ENCODE results near the gene HEBP2.
A peak's percentile ranks its signal among the peaks of the same experiment; 100 is the strongest.
"Not testable (repeated sequence)": the region's sequence is repeated elsewhere in the genome, so short reads cannot be mapped to it uniquely, and the experiment has no call there.

HEBP2 gene

DNA sequence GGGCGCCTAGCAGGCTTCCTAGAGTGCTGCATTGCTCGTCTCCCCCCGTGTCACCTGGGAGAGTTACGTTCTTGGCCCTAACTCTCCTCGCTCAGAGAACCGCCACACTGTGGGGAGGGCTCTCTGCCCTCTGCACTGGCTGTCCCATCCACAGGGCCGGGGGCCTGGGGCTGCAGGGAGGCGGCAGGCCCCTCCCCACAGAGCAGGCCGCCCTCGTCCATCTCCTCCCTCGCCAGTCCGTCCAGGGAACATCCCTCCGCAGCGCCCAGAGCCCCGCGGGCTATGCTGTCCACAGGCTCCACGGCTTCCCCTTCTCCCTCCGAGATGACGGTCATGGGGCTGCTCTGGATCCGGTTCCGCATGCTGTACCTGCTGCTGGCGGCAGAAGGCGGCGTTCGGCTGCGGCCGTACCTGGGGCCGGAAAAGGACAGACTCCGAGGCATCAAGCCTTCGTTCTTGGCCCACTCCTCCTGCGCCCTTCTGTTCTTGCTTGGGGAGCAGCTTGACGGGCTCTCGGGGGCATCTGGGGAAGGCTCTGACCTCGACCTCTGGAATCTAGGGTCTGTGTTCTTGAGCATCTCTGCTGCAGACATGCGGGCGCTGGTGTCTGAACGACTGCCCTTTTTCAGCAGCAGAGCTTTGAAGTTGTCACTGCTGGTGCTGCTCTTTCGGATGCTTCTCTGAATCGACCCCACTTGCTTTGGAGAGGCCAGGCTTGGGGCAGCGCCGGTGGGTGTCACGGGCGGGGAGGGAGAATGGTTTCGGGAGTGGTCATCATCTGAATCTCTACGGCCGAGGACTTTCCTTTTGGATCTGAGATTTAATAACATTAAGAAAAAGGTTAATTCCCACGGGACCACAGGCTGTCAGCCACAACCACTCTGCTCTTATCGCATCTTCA is 20.2 kb downstream of the HEBP2 start:
- DNase-seq (ENCODE audit: low spot score), result no peak

DNA sequence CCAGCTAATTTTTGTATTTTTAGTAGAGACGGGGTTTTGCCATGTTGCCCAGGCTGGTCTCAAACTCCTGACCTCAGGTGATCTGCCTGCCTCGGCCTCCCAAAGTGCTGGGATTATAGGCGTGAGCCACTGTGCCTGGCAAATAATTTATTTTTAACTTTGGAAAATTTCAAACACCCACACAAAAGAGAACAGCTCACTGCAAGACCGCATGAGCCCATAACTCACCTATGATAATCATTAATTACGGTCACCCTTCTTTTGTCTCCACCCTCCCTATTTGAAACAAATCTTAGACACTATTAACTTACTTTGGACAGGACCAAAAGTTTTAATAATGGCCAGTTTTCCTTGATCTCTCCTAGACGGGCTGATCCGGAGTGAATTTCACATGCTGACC is 21.2 kb downstream of the HEBP2 start:
- DNase-seq (ENCODE audit: low spot score), result not testable (repeated sequence)

DNA sequence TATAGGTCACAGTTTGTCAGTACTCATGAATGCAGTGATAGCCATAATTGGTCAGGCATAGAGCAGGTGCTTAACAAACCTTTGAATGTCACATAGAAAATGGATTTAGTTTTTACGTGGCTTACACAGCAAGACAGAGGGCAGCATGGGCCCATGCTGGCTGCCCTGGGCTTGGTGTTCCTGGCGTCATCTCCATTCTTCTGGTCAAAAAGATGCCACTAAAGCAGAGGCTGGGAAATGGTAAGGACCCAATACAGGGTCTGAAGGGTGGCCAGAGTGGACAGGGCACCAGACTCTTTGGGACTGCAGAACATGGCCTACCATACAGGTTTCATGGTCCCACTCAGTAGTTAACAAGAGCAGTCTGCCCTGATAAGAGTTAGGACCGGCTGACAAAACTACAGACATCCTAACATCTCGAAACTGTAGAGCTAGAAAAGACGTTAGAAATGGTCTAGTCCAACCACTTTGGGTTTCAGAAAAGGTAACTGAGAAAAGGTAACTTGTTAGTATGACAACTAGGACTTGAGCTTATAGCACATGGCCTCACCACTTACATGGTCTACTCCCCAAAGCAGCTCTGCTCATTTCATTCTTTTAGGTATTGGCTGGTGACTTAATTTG is 22.6 kb downstream of the HEBP2 start:
- no peak for DNase-seq (ENCODE audit: low spot score)

DNA sequence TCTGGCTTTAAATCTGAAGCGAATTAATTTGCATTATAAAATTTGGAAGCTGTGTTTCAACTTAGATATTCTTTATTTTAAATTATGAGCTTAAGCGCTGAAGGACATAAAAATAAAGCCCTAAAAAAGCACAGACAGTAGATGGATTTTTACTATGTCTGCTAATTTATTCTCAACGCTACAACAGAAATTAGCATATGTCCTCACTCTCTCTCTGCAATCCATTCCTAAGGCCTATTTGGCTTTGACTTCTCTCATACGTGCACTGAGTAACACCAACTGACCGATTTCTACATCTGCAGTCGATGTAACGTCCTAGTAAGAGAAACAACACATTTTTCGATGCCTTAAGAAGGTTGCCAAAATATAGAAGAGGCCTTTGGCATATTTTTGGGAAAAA is 23.7 kb downstream of the HEBP2 start:
- no peak for DNase-seq (ENCODE audit: low spot score)

DNA sequence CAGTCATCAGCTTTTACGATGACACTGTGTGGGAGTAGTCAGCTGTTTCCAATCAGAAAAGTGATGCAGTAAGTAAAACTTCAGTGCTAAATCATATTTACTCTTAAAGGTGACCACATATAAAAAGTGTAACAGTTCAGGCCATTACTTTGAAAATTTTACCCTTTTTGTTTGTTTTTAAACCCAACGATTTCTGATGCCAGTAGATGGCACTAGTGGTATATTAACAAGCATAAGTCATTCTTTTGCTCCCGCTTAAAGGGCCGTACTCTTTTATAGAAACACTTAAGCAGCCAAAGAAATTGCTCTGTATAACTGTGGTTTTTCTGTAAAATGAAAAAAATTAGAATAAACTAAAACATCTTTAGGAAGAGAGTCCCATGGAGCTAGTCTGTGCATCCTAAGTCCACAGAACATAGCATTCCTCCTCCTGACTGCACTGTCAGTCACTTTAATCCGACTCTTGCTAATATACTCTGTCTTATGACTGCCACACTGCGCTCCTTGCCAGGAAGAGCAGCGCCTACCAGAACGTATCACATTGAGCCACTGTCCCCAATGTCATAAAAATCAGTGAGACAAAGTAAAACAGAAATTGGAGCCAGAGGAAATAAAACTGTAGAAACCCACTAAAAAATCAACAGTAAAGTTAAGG is 25.0 kb downstream of the HEBP2 start:
- peak; percentile 66 for DNase-seq (ENCODE audit: low spot score)

DNA sequence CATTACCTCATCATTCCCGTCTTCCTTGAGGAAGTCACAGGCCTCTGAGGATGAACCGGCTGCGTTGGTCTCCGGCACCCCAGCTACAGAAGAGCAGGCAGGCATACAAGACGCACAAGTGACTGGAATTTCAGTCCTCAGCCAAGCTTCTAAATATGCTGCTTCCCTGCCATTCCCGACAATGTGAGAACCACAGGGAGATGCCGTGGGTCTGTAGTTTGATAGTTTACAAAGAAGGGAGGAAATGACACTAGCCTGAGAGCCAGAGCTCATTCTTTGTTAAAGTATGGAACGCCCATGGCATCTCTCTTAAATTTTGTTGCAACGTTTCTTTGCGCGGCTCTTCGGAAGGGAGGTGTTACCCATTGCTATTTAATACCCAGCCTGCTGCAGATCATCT is 25.7 kb downstream of the HEBP2 start:
- DNase-seq (ENCODE audit: low spot score), result no peak

DNA sequence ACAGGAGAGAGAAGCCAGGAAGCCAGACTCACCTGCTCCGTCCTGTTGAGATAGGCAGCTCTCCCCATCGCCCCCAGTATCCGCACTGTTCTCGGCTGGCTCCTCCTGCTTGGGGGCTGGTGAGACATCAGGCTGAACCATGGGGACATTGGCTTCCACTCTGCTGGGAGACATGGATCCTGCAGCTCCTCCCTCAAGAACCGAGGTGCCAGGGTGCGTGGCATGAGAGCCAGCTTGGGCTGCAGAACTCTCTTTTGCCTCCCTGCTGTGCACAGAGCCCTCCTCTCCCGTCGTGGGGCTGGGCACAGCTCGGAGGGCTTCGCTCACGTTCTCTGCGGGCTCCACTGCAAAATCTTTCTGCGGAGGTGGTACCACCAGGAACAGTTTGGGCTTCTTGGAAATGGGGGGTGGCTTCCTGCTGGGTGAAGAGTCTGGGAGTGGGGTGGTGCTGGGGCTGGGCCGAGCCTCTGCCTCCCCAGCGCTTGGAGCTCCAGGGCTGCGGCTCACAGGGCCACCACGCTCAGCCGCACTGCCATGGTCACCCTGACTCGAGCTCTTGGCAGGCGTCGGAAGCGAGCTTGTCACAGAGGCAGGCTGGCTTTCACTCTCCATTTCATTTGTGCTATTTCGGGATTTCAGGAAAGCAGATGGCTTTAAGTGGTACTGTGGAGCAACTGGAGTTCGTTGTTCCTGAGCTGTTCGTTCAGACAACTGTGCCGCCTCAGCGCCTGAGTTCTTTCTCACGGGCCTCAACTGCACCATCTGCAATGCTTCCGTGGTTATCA is 26.5 kb downstream of the HEBP2 start:
- DNase-seq (ENCODE audit: low spot score), result no peak

DNA sequence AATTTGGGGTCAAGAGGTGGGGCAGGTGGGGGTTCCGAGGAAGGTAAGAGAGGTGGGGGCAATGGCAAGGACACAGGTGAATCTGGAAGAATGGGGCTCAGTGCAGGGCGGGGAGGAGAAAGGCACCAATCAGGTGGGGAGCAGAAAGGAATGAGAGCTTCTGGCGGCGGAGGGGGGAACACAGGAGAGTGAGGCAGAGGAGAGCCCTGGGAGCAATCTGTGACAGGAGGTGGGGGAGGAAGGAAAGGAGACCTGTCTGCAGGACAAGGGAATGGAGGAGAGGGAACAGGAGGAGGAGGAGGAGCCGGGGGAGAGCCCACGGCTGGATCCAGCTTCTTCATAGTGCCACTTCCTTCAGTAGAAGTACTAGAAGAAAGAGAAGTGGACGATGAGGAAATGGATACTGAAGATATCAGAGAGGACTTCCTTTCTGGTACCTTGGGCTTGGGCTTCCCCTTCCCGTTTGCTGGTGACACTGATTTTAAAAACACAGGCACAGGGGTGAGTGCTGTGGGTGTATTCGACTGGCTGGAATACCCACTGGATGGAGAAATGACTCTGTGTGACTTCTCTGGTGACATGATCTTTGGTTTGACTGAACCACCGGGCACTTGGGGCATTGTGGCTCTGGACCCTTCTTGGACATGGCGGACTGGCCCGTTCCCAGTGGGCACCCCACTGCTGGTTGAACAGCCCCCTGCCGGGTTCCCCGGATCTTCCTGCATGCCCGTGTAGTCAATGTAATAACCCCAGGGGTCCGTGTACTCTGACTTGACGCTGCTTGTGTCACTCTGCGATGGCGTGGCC is 27.4 kb downstream of the HEBP2 start:
- DNase-seq (ENCODE audit: low spot score), result no peak

DNA sequence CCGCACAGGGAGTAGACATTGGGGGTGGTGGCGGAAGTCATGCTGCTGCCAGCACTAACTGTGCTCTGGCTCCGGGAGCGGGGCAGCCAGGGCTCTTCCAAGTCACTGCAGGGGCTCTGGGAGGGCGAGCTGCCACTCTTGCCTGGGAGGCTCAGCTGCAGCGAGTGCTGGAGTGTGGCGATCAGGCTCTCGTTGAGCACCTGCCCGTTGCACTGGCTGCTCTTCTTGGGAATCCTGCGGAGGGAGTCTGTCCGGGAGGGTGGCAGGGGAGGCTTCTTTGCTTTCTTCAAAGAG is 28.0 kb downstream of the HEBP2 start:
- no peak for DNase-seq (ENCODE audit: low spot score)

DNA sequence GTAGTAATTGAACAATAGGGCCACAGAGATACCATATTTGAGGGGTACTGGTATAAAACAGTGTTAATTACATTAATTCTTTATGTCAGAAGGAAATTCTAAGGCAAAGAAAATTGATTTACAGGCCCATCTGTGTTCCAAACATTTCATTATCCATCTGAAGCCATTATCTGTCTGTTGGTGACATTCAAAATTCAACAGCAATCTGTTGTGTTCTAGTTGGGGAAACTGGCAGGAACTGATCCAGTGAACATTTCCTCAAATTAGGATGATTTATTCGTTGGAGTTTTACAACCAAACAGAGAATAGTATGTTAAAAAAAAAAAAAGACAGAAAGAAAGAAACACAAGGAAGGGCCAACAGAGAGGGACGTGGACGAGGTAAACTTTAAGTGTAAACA is 30.1 kb downstream of the HEBP2 start:
- DNase-seq (ENCODE audit: low spot score), result no peak

DNA sequence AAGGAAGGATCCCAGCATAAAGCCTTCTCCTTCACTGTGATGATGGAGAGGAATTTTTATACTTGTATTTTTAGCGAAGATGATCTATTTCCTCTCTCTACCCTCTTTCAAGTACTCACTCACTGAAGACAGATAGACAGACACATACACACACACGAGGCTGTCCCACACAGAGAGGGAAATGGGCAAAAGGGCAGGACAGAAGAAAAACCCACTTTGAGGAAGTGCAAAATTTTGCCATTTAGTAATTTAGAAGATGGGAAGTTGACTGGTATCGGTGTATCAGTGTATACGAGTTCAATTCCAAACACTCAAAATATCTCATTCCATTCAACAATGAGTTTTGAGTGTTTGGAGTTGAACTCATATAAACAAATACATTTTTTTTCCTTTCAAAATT is 30.9 kb downstream of the HEBP2 start:
- no peak for DNase-seq (ENCODE audit: low spot score)

DNA sequence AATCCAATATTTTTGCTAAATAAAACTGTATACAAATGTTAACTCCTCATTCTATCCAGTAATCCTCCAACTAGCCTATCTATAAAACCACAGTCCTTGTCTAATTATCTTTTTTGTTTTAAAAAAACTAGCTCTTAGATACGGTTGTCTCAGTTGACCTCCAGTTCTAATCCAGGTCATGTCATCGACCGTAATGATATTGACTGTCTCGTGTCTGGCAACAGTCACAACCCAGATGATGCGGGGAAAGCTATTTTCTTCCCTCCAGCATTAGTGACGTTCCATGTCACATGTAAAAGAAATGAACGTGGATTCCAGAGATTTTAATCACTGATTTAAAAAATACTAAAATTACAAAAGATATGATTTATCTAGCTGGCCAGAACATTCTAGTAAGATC is 35.5 kb downstream of the HEBP2 start:
- DNase-seq (ENCODE audit: low spot score), result no peak

DNA sequence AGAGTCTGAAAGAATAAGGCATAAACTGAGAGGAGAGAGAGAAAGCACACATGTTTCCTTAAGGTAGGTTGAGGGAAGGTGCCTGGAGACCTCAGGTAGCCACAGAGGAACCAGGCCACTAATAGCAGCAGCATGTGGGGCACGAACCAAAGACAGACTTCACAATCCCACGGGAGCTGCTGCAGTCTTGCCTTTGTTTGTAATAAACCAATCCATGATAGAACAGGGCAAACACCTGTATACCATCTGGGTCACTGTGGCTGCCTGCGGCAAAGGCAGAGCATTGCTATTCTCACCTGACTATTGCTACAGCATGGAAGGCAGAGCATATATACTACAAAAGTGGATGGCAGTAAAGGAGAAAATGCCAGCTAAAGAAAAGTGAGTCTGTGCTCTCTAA is 36.3 kb downstream of the HEBP2 start:
- DNase-seq (ENCODE audit: low spot score), result no peak

DNA sequence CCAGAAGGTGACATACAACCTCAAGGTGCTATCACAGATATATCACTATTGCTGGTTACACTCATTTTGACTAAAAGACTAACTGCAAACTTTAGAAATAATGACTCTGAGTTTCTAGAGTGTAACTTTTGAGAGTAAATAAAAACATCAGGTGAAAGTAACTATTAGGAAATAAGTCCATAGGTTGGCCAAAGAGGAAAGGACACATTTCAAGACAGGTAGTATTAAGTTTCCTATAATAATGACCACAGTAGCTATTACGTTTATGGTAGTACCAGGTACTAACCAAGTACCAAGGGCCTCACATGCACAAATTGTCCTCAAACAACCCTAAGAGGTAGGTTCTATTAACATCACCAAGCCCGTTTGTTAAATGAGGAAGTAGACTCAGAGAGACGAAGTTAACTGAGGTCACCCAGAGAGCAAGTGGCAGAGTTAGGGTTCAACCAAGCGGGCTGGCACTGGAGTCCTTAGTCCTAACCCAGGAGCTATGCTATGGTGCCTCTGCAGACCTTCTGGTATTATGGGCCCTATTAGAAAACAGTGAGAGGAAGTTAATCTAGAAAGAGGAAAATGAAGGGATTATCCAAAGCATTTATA is 36.8 kb downstream of the HEBP2 start:
- no peak for DNase-seq (ENCODE audit: low spot score)

DNA sequence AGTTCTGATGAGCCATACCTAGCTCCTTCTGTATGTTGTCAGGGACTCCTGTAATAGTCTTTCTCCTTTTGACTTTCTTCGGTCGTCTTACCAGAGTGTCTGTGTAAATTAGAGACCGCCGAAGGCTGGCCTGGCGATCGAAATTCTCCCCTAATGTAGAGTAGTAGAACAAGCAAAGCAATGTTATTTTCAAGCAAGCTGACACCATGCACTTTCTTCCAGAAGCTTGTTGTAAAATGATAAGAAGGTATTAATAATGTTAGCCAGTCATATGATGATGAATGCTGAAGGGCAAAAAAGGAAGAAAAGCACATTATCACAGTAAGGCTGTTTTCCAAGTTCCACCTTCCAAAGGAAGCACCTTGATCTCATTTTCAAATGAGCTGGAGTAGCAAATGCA is 37.9 kb downstream of the HEBP2 start:
- no peak for DNase-seq (ENCODE audit: low spot score)

DNA sequence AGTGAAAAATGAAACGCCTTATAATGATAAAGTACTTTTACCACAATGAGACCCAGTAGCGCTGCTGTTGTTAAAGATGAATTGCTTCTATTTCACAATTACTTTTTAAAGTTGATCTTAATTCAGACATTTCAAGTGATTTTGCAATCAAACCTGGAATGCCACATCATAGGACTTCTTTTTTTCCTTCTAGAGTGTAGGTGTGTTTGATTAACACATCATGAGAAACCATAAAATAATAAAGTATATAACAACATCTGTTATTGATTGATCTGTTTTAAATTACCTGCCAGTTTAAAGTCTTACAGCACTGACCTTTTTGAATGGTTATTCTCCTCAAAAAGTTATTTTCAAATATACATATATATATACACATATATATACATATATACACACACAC is 38.6 kb downstream of the HEBP2 start:
- no peak for DNase-seq (ENCODE audit: low spot score)

DNA sequence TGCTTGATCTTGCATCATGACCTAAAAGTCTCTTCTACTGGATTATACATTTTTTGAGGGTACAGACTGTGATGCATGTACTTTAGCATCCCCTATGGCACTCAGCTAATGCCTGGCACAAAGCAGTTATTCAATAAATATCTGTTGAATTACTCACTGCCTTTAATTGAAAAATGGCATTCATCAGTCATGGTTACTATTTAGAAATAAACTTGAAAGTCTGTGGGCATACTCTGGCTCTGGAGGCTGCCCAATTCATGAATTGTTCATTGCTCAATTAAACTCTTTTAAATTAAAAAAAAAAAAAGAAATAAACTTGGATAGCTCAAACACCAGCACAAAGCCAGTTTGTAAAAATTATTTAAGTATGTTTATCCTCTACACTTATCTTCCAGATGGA is 40.0 kb downstream of the HEBP2 start:
- DNase-seq (ENCODE audit: low spot score), result no peak

DNA sequence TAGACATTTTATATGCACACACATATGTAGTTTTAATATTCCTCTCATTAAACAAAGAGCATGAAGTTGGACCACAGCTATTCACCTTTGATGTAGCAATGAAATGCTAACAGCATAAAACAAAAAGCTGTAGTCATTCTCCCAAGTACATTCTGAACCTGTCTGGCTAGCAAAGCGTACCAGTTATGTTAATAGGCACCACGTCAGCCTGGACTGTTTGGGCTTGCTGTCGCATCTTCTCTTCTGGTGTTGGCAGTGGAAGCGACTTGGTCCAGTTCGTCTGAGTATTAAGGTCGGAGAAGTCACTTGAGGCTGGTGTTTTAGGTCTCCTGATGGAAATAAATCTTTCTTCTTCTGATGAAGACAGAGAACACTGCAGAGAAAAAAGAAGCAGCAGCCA is 42.8 kb downstream of the HEBP2 start:
- DNase-seq (ENCODE audit: low spot score), result no peak

DNA sequence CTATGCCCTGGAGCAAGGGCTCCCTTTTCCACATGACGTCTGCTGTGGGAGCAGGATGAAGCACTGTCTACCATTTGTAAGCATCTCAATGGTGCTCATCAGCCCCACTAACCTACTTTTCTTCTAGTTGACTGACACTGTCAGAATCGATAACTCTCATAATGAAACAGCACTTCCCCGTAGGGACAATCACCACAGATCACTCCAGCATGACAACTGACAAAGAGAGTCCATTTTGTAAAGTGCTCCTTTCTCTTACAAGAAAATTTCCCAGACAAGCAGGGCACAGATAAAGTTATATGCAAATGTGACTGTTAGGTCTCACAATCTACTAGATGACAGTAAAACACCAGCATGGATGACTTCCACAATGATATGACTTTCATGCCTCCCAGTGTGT is 46.4 kb downstream of the HEBP2 start:
- DNase-seq (ENCODE audit: low spot score), result no peak

DNA sequence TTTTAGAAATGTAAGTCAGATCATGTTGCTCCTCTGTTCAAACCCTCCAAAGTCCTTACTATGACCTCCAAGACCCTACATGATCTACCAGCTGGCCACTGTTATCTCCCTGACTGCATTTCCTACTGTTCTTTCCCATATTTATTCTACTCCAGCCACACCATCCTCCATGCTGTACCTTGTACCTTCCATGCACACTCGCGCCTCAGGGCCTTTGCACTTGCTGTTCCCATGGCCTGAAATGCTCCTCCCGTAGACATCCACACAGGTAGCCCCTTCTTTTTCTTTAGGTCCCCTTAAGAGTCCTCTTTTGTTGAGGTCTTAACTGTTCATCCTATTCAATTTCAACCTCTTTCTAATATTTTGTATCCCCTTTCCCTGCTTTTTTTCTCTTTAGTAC is 47.0 kb downstream of the HEBP2 start:
- no peak for DNase-seq (ENCODE audit: low spot score)

DNA sequence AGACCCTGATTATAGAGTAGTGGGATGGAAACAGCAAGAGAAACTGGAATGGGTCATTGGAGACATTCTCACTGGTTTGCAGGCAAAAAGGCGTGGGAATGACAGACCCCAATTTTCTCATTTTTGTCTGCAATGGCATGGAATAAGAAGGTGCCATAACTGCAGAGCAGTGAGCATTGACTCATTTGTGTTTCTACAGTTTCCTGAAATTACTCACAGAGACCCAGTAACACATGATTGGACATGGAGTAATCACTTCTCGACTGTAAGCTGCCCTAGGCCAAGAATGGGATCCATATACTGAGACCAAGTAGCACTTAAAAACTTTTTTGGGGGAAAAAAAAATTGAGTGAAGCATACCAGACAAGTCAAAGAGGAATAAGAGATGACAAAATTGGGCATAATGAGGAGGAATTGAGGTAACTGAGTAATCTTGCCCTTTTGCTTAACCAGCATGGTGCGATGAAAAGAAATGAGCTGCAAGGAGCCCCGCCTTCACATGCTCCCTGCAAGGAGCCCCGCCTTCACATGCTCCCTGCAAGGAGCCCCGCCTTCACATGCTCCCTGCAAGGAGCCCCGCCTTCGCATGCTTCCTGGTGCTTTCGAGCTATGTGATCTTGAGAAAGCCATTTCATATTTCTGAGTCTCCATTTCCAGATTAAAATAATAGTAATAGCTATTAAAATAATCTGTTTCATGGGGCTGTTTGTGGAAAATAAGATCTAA is 51.1 kb downstream of the HEBP2 start:
- peak; percentile 70 for DNase-seq (ENCODE audit: low spot score)
